SK-N-SH treated with all-trans-retinoic acid at 6 μM for 48 hours (cell line): Measurements from ENCODE around the gene COX8C.

ENCODE experiments used
- ATAC-seq: fragments of 200-7000 bp; cut with Tn5 transposase; 3 replicates; pipeline ENCODE4 v1.9.1; 2020; ENCODE audit warnings: mild to moderate bottlenecking, moderate library complexity
- BACH2 ChIP-seq: fragments of 250-450 bp; sonication (Bioruptor Pico); IDR thresholded peaks from 2 replicates; pipeline ENCODE4 v1.9.0; 2021; ENCODE audit warnings: mild to moderate bottlenecking, borderline replicate concordance
- CREB5 ChIP-seq: fragments of 250-450 bp; sonication (Bioruptor Pico); IDR thresholded peaks from 2 replicates; pipeline ENCODE4 v1.5.1; 2020; ENCODE audit warnings: low read depth, mild to moderate bottlenecking, moderate library complexity
- CSDC2 ChIP-seq: fragments of 250-450 bp; sonication (Bioruptor Pico); IDR thresholded peaks from 2 replicates; pipeline ENCODE4 v1.5.0; 2020; ENCODE audit warnings: mild to moderate bottlenecking, moderate library complexity
- CSRNP3 ChIP-seq: fragments of 250-450 bp; sonication (Bioruptor Pico); IDR thresholded peaks from 2 replicates; pipeline ENCODE4 v1.5.1; 2021; ENCODE audit warnings: mild to moderate bottlenecking, moderate library complexity
- ESRRG ChIP-seq: fragments of 250-450 bp; sonication (Bioruptor Pico); IDR thresholded peaks from 2 replicates; pipeline ENCODE4 v1.6.1; 2021; ENCODE audit warnings: mild to moderate bottlenecking
- GLIS3 ChIP-seq: fragments of 250-450 bp; sonication (Bioruptor Pico); IDR thresholded peaks from 2 replicates; pipeline ENCODE4 v1.5.0; 2020; ENCODE audit warnings: mild to moderate bottlenecking, moderate library complexity
- OSR1 ChIP-seq: fragments of 250-450 bp; sonication (Bioruptor Pico); IDR thresholded peaks from 2 replicates; pipeline ENCODE4 v1.8.0; 2022; ENCODE audit warnings: moderate library complexity, mild to moderate bottlenecking, inconsistent platforms
- PATZ1 ChIP-seq: fragments of 250-450 bp; sonication (Bioruptor Pico); IDR thresholded peaks from 2 replicates; pipeline ENCODE4 v1.8.0; 2020; ENCODE audit warnings: mild to moderate bottlenecking, moderate library complexity, borderline replicate concordance
- POU6F1 ChIP-seq: fragments of 250-450 bp; sonication (Bioruptor Pico); IDR thresholded peaks from 2 replicates; pipeline ENCODE4 v1.8.0; 2021; ENCODE audit warnings: low read depth, mild to moderate bottlenecking, moderate library complexity, borderline replicate concordance
- PPARA ChIP-seq: fragments of 250-450 bp; sonication (Bioruptor Pico); IDR thresholded peaks from 2 replicates; pipeline ENCODE4 v1.5.0; 2020; ENCODE audit warnings: mild to moderate bottlenecking, borderline replicate concordance
- TCF4 ChIP-seq: fragments of 250-450 bp; sonication (Bioruptor Pico); IDR thresholded peaks from 2 replicates; pipeline ENCODE4 v1.8.0; 2021; ENCODE audit warnings: mild to moderate bottlenecking, moderate library complexity, borderline replicate concordance
- TOX ChIP-seq: fragments of 250-450 bp; sonication (Bioruptor Pico); IDR thresholded peaks from 2 replicates; pipeline ENCODE4 v1.8.0; 2021; ENCODE audit warnings: mild to moderate bottlenecking, moderate library complexity, borderline replicate concordance
- TSHZ2 ChIP-seq: fragments of 250-450 bp; sonication (Bioruptor Pico); IDR thresholded peaks from 2 replicates; pipeline ENCODE4 v1.5.0; 2020; ENCODE audit warnings: mild to moderate bottlenecking, moderate library complexity
- ZC3H10 ChIP-seq: fragments of 250-450 bp; sonication (Bioruptor Pico); IDR thresholded peaks from 2 replicates; pipeline ENCODE4 v1.5.1; 2021; ENCODE audit warnings: mild to moderate bottlenecking, moderate library complexity
- ZFP3 ChIP-seq: fragments of 250-450 bp; sonication (Bioruptor Pico); IDR thresholded peaks from 2 replicates; pipeline ENCODE4 v1.5.0; 2020; ENCODE audit warnings: mild to moderate bottlenecking, moderate library complexity
- ZFP30 ChIP-seq: fragments of 450-650 bp; formaldehyde crosslinking; IDR thresholded peaks from 2 replicates; pipeline ENCODE4 v1.5.0; 2022; ENCODE audit warnings: mild to moderate bottlenecking, moderate library complexity
- ZNF565 ChIP-seq: fragments of 450-650 bp; formaldehyde crosslinking; conservative IDR thresholded peaks from 2 replicates; pipeline ENCODE4 v1.5.0; 2020; ENCODE audit warnings: low read depth, mild to moderate bottlenecking, moderate library complexity
- ZNF8 ChIP-seq: fragments of 450-650 bp; formaldehyde crosslinking; IDR thresholded peaks from 2 replicates; pipeline ENCODE4 v1.5.0; 2020; ENCODE audit warnings: mild to moderate bottlenecking, moderate library complexity

The COX8C gene

GRCh38 chr14:93395231-93395630 is 48.2 kb downstream of the COX8C start:
- TF ChIP-seq POU6F1 (CRISPR knock-in tag) (no peak), CSRNP3 (no peak), PPARA (CRISPR knock-in tag) (no peak), PATZ1 (CRISPR knock-in tag) (no peak), GLIS3 (CRISPR knock-in tag) (no peak), OSR1 (CRISPR knock-in tag) (no peak), ZC3H10 (CRISPR knock-in tag) (no peak)
- no peak for ATAC-seq

- TF ChIP-seq PPARA (CRISPR knock-in tag) (no peak), BACH2 (no peak), OSR1 (CRISPR knock-in tag) (no peak), TOX (no peak), ZFP30 (CRISPR knock-in tag) (no peak), GLIS3 (CRISPR knock-in tag) (no peak), ESRRG (no peak), CSRNP3 (no peak), POU6F1 (CRISPR knock-in tag) (no peak), TSHZ2 (no peak), CREB5 (CRISPR knock-in tag) (no peak), ZC3H10 (CRISPR knock-in tag) (no peak), ZNF8 (CRISPR knock-in tag) (no peak), PATZ1 (CRISPR knock-in tag) (no peak), ZFP3 (CRISPR knock-in tag) (no peak), ZNF565 (CRISPR knock-in tag) (no peak), TCF4 (CRISPR knock-in tag) (no peak), CSDC2 (CRISPR knock-in tag) (no peak)
- no peak for ATAC-seq
These were observed 49.5 kb downstream of the COX8C start for GRCh38 chr14:93396456-93396855.
